ENCODE measurements around the gene OTOF. TPM values are rescaled to one million over a fixed set of nuclear protein-coding genes. Genes with fewer than 3 reads are reported as not detected.

The OTOF gene
- total RNA-seq, 2 experiments from 2014 or later, result 0.71 to 0.75 TPM

DNA sequence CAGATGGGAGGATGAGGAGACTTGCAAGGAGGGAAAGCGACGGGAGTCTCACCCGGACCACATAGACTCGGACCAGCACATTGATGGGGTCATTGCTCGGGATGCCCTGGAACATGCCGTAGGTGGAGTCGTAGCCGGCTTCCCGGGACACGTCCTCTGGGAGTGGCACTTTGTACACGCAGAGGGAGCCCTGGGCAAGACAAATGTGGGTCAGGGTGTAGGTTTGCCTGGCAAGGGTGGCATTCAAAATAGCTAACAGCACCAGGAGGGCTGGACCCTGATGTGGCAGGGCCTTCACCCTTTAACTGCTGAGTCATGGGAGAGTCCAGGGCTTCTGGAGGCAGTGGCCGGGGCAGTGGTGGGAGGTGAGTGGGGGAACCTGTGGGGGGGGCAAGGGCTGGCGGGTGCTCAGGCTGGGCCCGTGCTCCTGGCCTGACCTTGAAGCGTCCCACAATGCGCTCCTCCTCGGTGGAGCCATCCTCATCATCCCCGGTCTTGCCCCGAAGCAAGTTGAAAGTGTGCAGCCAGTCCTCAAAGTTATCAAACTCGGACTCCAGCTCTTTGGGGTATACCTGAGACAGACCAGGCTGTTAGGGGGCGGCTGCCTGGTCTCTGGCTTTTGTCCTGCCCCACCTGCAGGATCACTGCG, 11.1 kb downstream of the OTOF start:
- Mint-ChIP-seq H3K27ac (no peak overlapping the region), H3K4me1 (ENCODE audit: low read depth) (no peaks in the 10 kb centered on the region), H3K27me3 (no peaks in the 10 kb centered on the region), H3K9me3 (no peaks in the 10 kb centered on the region), H3K36me3 (ENCODE audit: low read depth) (no peaks in the 10 kb centered on the region), H3K4me3 (no peak overlapping the region)
- Histone ChIP-seq H3K9me3 (ENCODE audit: control insufficient read depth in 1 of 2, insufficient read depth in 1 of 2, low read length in 2 of 2) (peaks cover 10 to 19% of the 10 kb centered on the region in 2 experiments), H3K27ac (ENCODE audit: low read depth in 1 of 2, low read length in 2 of 2) (no peak overlapping the region), H3K4me1 (ENCODE audit: insufficient read depth, low read length) (no peaks in the 10 kb centered on the region), H3K27me3 (ENCODE audit: control insufficient read depth in 1 of 2, insufficient read depth in 2 of 2, low read length in 2 of 2) (no peaks in the 10 kb centered on the region), H3K4me3 (ENCODE audit: low read length) (no peak overlapping the region), H3K36me3 (ENCODE audit: insufficient read depth, low read length) (no peaks in the 10 kb centered on the region)
- TF ChIP-seq, protein P1, sequence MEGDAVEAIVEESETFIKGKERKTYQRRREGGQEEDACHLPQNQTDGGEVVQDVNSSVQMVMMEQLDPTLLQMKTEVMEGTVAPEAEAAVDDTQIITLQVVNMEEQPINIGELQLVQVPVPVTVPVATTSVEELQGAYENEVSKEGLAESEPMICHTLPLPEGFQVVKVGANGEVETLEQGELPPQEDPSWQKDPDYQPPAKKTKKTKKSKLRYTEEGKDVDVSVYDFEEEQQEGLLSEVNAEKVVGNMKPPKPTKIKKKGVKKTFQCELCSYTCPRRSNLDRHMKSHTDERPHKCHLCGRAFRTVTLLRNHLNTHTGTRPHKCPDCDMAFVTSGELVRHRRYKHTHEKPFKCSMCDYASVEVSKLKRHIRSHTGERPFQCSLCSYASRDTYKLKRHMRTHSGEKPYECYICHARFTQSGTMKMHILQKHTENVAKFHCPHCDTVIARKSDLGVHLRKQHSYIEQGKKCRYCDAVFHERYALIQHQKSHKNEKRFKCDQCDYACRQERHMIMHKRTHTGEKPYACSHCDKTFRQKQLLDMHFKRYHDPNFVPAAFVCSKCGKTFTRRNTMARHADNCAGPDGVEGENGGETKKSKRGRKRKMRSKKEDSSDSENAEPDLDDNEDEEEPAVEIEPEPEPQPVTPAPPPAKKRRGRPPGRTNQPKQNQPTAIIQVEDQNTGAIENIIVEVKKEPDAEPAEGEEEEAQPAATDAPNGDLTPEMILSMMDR (IDR thresholded peaks at IDR 0.05), result no peak
- ATAC-seq (ENCODE audit: poor library complexity) (no peak), DNase-seq (no peak)
- intact Hi-C loops (cut with DNase I, micrococcal nuclease), result no loop called here
- POLR2A ChIA-PET, result no interaction called here
- CTCF ChIA-PET, result no interaction called here

DNA sequence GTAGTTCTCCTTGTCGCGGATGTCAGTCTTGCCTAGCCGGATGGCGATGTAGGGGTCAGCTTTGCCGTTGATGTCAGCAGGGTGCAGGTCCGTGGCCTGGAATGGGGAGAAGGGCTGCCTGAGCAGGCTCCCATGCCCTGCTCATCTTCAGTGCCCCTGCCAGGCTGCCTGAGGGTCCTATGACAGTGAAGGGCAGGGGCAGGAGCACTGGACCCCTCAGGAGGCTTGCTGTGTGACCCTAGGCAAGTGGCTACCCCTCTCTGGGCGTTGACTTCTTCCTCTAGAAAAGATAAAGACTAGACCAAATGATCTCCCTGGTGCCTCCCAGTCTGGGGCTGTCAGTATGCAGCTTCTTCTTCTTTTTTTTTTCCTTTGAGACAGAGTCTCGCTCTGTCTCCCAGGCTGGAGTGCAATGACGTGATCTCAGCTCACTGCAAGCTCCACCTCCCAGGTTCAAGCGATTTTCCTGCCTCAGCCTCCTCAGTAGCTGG, 11.9 kb downstream of the OTOF start:
- ATAC-seq (ENCODE audit: poor library complexity) (no peak), DNase-seq (no peak)
- CTCF ChIA-PET, result no interaction called here
- intact Hi-C loops (cut with DNase I, micrococcal nuclease), result no loop called here
- H3K36me3 Mint-ChIP-seq (ENCODE audit: low read depth), result no peaks in the 10 kb centered on the region
- H3K4me3 Mint-ChIP-seq, result no peak overlapping the region
- no peak overlapping the region for H3K27ac Mint-ChIP-seq
- peaks cover 10 to 17% of the 10 kb centered on the region in 2 experiments for H3K9me3 ChIP-seq (ENCODE audit: control insufficient read depth in 1 of 2, insufficient read depth in 1 of 2, low read length in 2 of 2)
- H3K36me3 ChIP-seq (ENCODE audit: insufficient read depth, low read length), result no peaks in the 10 kb centered on the region
- TF ChIP-seq, protein P1 (IDR thresholded peaks at IDR 0.05), result no peak
- no peaks in the 10 kb centered on the region for H3K4me1 Mint-ChIP-seq (ENCODE audit: low read depth)
- H3K4me1 ChIP-seq (ENCODE audit: insufficient read depth, low read length), result no peaks in the 10 kb centered on the region
- no peaks in the 10 kb centered on the region for H3K27me3 ChIP-seq (ENCODE audit: control insufficient read depth in 1 of 2, insufficient read depth in 2 of 2, low read length in 2 of 2)
- POLR2A ChIA-PET, result no interaction called here
- no peaks in the 10 kb centered on the region for H3K27me3 Mint-ChIP-seq
- H3K27ac ChIP-seq (ENCODE audit: low read depth in 1 of 2, low read length in 2 of 2), result no peak overlapping the region
- H3K9me3 Mint-ChIP-seq, result no peaks in the 10 kb centered on the region
- no peak overlapping the region for H3K4me3 ChIP-seq (ENCODE audit: low read length)

DNA sequence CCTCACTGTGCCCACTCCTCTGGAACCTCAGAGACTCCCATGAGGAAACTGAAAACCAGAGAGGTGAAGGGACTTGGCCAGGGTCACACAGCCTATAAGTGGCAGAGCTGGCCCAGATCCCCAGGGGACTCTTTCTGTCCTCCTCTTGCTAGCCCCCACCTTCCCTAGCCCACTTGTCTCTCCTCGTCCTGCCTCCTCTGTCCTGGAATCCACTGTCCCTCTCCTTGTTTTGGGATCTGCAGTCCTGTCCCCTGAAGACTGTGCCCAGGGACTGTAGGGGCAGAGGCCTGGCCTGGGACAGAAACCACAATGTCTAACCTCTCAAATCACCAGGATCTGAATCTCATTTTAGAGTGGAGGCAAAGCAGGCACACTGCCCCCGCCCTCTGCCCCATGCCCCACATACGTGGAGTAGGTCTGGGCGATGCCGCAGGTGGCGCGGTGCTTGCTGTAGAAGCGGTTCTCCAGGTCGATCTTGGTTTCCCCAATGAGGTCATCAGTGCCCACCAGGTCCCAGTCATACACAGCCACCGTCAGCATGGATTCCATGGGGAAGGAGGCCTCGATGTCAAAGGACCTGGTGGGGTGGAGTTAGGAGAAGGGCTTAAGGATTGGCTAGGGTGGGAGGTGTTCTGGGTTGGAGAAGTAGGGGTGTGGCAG, 12.5 kb downstream of the OTOF start:
- no peaks in the 10 kb centered on the region for H3K4me1 ChIP-seq (ENCODE audit: insufficient read depth, low read length)
- H3K36me3 Mint-ChIP-seq (ENCODE audit: low read depth), result no peaks in the 10 kb centered on the region
- no peaks in the 10 kb centered on the region for H3K27me3 ChIP-seq (ENCODE audit: control insufficient read depth in 1 of 2, insufficient read depth in 2 of 2, low read length in 2 of 2)
- no peak overlapping the region for H3K27ac Mint-ChIP-seq
- intact Hi-C loops (cut with DNase I, micrococcal nuclease), result no loop called here
- DNase-seq (no peak), ATAC-seq (ENCODE audit: poor library complexity) (no peak)
- H3K9me3 ChIP-seq (ENCODE audit: control insufficient read depth in 1 of 2, insufficient read depth in 1 of 2, low read length in 2 of 2), result peaks cover 10 to 11% of the 10 kb centered on the region in 2 experiments
- H3K27ac ChIP-seq (ENCODE audit: low read depth in 1 of 2, low read length in 2 of 2), result no peak overlapping the region
- no peaks in the 10 kb centered on the region for H3K36me3 ChIP-seq (ENCODE audit: insufficient read depth, low read length)
- no peaks in the 10 kb centered on the region for H3K4me1 Mint-ChIP-seq (ENCODE audit: low read depth)
- TF ChIP-seq, protein P1 (IDR thresholded peaks at IDR 0.05), result no peak
- H3K27me3 Mint-ChIP-seq, result no peaks in the 10 kb centered on the region
- CTCF ChIA-PET, result no interaction called here
- no peak overlapping the region for H3K4me3 Mint-ChIP-seq
- H3K4me3 ChIP-seq (ENCODE audit: low read length), result no peak overlapping the region
- POLR2A ChIA-PET, result no interaction called here
- H3K9me3 Mint-ChIP-seq, result no peaks in the 10 kb centered on the region

Data from CD4-positive, alpha-beta T cell (primary cell).